K562 (cell line): Measurements from ENCODE around the gene BCAS3. TPM values are rescaled to one million over a fixed set of nuclear protein-coding genes. Genes with fewer than 3 reads are reported as not detected.

Experiments
- ATAC-seq: fragments of 200-7000 bp; cut with Tn5 transposase; 3 replicates; pipeline ENCODE4 v1.9.1; 2020; ENCODE audit warnings: moderate library complexity
- BruUV-seq: library from RNA; stranded (reverse); fragments of 400-500 nt; replicated peaks from 2 replicates; lab custom pipeline; 2021; lab: Mats Ljungman, UMichigan
- CTCF ChIA-PET: fragments of 300-600 bp; formaldehyde crosslinking; extraction: SDS; loops from one replicate; lab custom pipeline; 2021; ENCODE audit warnings: low intra/inter-chr PET ratio; lab: Yijun Ruan, JAX
- POLR2A ChIA-PET: fragments of 300-600, 350-650 bp; sonication (Branson Sonifier 250); formaldehyde crosslinking; extraction: SDS; loops from one replicate; lab custom pipeline; 2021; ENCODE audit warnings: antibody characterized with exemption, inconsistent platforms; lab: Yijun Ruan, JAX
- DNase-seq, 4 experiments: peaks; one replicate each; pipeline versions ENCODE4 v3.0.0 to v3.0.0-alpha.2; 2011 to 2018; ENCODE audit warnings: low spot score in 3 of 4, mixed read lengths in 3 of 4; ENCODE audit errors: extremely low read depth in 1 of 4
- FAIRE-seq: peaks from 2 replicates; lab custom pipeline; 2011; peaks lifted over from hg19 to GRCh38; lab: Jason Lieb, UNC
- H2AFZ ChIP-seq: 2 replicates; pipeline ENCODE4 v1.6.0; 2011; ENCODE audit warnings: low read depth, low read length, control low read depth, inconsistent platforms
- H3K27ac ChIP-seq: fragments of 200-600 bp; 3 replicates; pipeline ENCODE4 v1.8.0; 2011; ENCODE audit warnings: low read depth, mild to moderate bottlenecking, control low read depth, inconsistent platforms, low read length, moderate library complexity, mixed read lengths; ENCODE audit errors: extremely low read depth
- H3K27me3 ChIP-seq, 2 experiments: fragments of 300-600 bp in 1 of 2; 2 replicates in 1 of 2; 3 replicates in 1 of 2; pipeline versions ENCODE4 v1.6.0 to v1.8.0; 2011; ENCODE audit warnings: inconsistent platforms in 2 of 2, low read length in 2 of 2, mild to moderate bottlenecking in 1 of 2, mixed read lengths in 1 of 2, moderate library complexity in 1 of 2; ENCODE audit not compliant: control insufficient read depth in 2 of 2, insufficient read depth in 2 of 2
- H3K36me3 ChIP-seq: fragments of 300-600 bp; 3 replicates; pipeline ENCODE4 v1.8.0; 2011; ENCODE audit warnings: mild to moderate bottlenecking, low read length, inconsistent platforms; ENCODE audit not compliant: control insufficient read depth, insufficient read depth
- H3K4me1 ChIP-seq, 2 experiments: fragments of 200-600 bp in 1 of 2; replicated peaks in 1 of 2; 2 replicates in 1 of 2; 3 replicates in 1 of 2; pipeline versions ENCODE4 v1.5.1 to v1.8.0; 2011; ENCODE audit warnings: inconsistent platforms in 2 of 2, low read length in 2 of 2, mild to moderate bottlenecking in 1 of 2, mixed read lengths in 1 of 2, moderate library complexity in 1 of 2; ENCODE audit not compliant: control insufficient read depth in 2 of 2, insufficient read depth in 2 of 2
- H3K4me2 ChIP-seq: 2 replicates; pipeline ENCODE4 v1.6.1; 2011; ENCODE audit warnings: low read length, control low read depth, inconsistent platforms, mixed read lengths; ENCODE audit not compliant: insufficient read depth
- H3K4me3 ChIP-seq: fragments of 200-600 bp; sonication (generic), shearing (Covaris generic); 2 replicates; pipeline ENCODE4 v1.5.1; 2016; ENCODE audit warnings: control low read depth, inconsistent platforms
- H3K79me2 ChIP-seq: fragments of 200-600 bp; 3 replicates; pipeline ENCODE4 v1.8.0; 2011; ENCODE audit warnings: low read length, inconsistent platforms; ENCODE audit not compliant: control insufficient read depth, insufficient read depth
- H3K9ac ChIP-seq, 2 experiments: 2 replicates each; pipeline versions ENCODE4 v1.6.0 to v1.6.1; 2011; ENCODE audit warnings: low read depth in 2 of 2, low read length in 2 of 2, control low read depth in 1 of 2, inconsistent platforms in 1 of 2, mild to moderate bottlenecking in 1 of 2, mixed read lengths in 1 of 2; ENCODE audit not compliant: insufficient read depth in 1 of 2
- H3K9me1 ChIP-seq: one replicate; pipeline ENCODE4 v1.6.0; 2011; ENCODE audit warnings: inconsistent platforms, mild to moderate bottlenecking, low read length, moderate library complexity; ENCODE audit not compliant: control insufficient read depth, insufficient read depth
- H3K9me3 ChIP-seq: replicated peaks from 2 replicates; pipeline ENCODE4 v1.5.1; 2011; ENCODE audit warnings: low read depth, low read length, inconsistent platforms; ENCODE audit not compliant: control insufficient read depth, insufficient read depth
- H4K20me1 ChIP-seq: replicated peaks from 2 replicates; pipeline ENCODE4 v1.6.1; 2011; ENCODE audit warnings: low read length, inconsistent platforms, mixed read lengths; ENCODE audit not compliant: control insufficient read depth, insufficient read depth
- HES1 ChIP-seq: fragments of 450-650 bp; IDR thresholded peaks from 2 replicates; pipeline ENCODE4 v1.6.1; 2016; ENCODE audit warnings: low read depth, mild to moderate bottlenecking, moderate library complexity
- KAT7 ChIP-seq: sonication (generic); formaldehyde crosslinking; IDR thresholded peaks from 2 replicates; pipeline ENCODE4 v1.8.0; 2022; ENCODE audit warnings: missing genetic modification reagents, mild to moderate bottlenecking, borderline replicate concordance
- MGA ChIP-seq: fragments of 450-650 bp; IDR thresholded peaks from 2 replicates; pipeline ENCODE4 v1.6.1; 2016; ENCODE audit warnings: mild to moderate bottlenecking, moderate library complexity
- NCOR1 ChIP-seq: fragments of 450-650 bp; IDR thresholded peaks from 2 replicates; pipeline ENCODE4 v1.6.1; 2016; ENCODE audit warnings: mild to moderate bottlenecking, moderate library complexity
- NFIC ChIP-seq: fragments of 450-650 bp; IDR thresholded peaks from 2 replicates; pipeline ENCODE4 v1.6.1; 2017; ENCODE audit warnings: mild to moderate bottlenecking, inconsistent platforms
- WGBS: fragments of 100-300 bp; shearing (Covaris generic); methylation state at CpG from one replicate; pipeline ENCODE4 v1.1.6; 2016; ENCODE audit warnings: low coverage, mixed read lengths; ENCODE audit not compliant: insufficient coverage; ENCODE audit errors: missing lambda C conversion rate; 5-methylcytosine and 5-hydroxymethylcytosine counted together
- in situ Hi-C: fragments of 300-500 bp; cut with MboI; formaldehyde crosslinking; loops from 4 replicates; pipeline ENCODE4 v1.15.0; 2018; ENCODE audit warnings: inconsistent platforms, mixed read lengths
- intact Hi-C: fragments of 100-400 bp; cut with micrococcal nuclease; formaldehyde crosslinking; loops from 2 replicates; pipeline ENCODE4 v1.14.2; 2022
- polyA plus RNA-seq, 8 experiments: library from polyadenylated mRNA; depleted of rRNA in 4 of 8; stranded (reverse) in 5 of 8; unstranded in 3 of 8; fragments of >200 nt; fragmentation: Nextera tagmentation in 2 of 8; fragmentation: Illumina TruSeq in 1 of 8; extraction: Ambion mirVana in 2 of 8; extraction: Trizol in 1 of 8; gene quantifications; 2 replicates each; pipeline versions ENCODE4 v1.2.1 to v1.2.3, GENCODE V29; 2011 to 2014; ENCODE audit warnings: inconsistent platforms in 1 of 8, missing spikeins in 1 of 8
- total RNA-seq, 7 experiments: library from RNA; depleted of rRNA in 6 of 7; stranded (reverse); fragments of >200 nt in 6 of 7; fragmentation: Illumina TruSeq in 2 of 7; extraction: Trizol in 2 of 7; gene quantifications; 2 replicates each; pipeline versions ENCODE4 v1.2.1 to v1.2.3, GENCODE V29; 2011 to 2021; ENCODE audit warnings: low replicate concordance in 1 of 7

Gene BCAS3
- total and polyA plus RNA-seq, 9 of the 15 experiments (the other 6 are each of a cell fraction or from before 2014, with no cell fraction given): 1.9 to 5.5 (median 3.5) TPM

DNA sequence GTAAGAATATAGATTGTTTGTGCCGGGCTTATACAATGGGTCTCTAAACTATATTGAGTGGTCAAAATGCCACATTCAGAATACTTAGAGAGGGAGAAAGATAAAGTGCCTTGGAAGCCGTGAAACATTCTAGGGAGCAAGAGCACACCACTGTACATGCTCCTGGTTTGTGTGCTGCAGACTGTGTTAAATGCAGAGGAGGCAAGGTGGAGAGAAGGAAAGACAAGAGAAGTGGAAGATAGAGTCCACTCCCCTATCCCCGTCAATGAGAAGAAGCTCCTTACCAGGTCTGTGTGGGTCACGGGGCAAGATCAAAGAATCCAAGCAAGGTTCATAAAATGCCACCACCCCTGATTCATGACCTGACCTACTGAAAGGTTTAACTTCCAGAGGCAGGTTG is 454.9 kb downstream of the BCAS3 start:
- peaks cover 2% of the 10 kb centered on the region; the same call in 1 of the 2 replicates for H4K20me1 ChIP-seq
- BruUV-seq: no TSS peak
- intact Hi-C loops: no loop called here
- no peak for ATAC-seq
- FAIRE-seq: no peak
- no peak for TF ChIP-seq MGA
- TF ChIP-seq KAT7 (CRISPR knock-in tag): no peak
- TF ChIP-seq NCOR1: no peak
- no peak for TF ChIP-seq NFIC
- TF ChIP-seq HES1: no peak
- TF ChIP-seq, all 486 proteins: peak for 0
- ChIA-PET CTCF (no interaction called here), POLR2A (no interaction called here)
- Histone ChIP-seq H3K4me2 (no peak overlapping the region), H2AFZ (no peak overlapping the region), H3K27ac (no peak overlapping the region), H3K4me3 (no peak overlapping the region), H3K79me2 (no peaks in the 10 kb centered on the region), H3K9me1 (no peaks in the 10 kb centered on the region), H3K27me3 (peaks cover 6 to 20% of the 10 kb centered on the region in 2 experiments; a peak in 4 of 5 replicates), H3K4me1 (peaks cover 0 to 4% of the 10 kb centered on the region in 2 experiments; a peak in 1 of 5 replicates), H3K36me3 (no peaks in the 10 kb centered on the region), H3K9me3 (no peaks in the 10 kb centered on the region), H3K9ac (no peak overlapping the region)
- in situ Hi-C loops: no loop called here
- 4% methylated on average over 4 of the region's 4 CpGs for WGBS
- DNase-seq: no peak
